ENCODE data around the gene SPTLC3.

SPTLC3 gene

DNA sequence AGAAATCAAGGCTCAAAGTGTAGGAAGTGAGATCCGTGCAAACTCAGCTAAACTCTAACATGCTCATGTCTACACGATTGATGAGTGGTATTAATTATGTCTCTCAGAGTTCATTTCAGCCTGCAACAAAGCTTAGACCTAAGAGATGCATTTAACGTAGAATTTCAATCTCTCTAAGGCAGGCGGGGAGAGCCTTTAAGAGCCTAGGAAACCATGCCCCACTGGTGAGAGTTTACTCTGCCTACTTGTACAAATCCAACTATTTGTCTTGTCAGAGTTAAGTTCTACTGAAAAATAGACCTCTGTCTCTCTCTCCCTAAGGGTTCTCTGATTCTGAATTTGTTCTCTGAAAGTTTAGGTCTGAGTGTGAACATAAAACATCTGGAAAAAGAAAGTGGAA, 100.9 kb downstream of the SPTLC3 start:
- Mint-ChIP-seq H3K27me3 (no peaks in the 10 kb centered on the region), H3K9me3 (no peaks in the 10 kb centered on the region), H3K36me3 (ENCODE audit: low read depth) (no peaks in the 10 kb centered on the region), H3K4me1 (ENCODE audit: low read depth) (no peaks in the 10 kb centered on the region), H3K4me3 (no peak overlapping the region), H3K27ac (no peak overlapping the region)
- intact Hi-C loops (cut with micrococcal nuclease), result no loop called here

DNA sequence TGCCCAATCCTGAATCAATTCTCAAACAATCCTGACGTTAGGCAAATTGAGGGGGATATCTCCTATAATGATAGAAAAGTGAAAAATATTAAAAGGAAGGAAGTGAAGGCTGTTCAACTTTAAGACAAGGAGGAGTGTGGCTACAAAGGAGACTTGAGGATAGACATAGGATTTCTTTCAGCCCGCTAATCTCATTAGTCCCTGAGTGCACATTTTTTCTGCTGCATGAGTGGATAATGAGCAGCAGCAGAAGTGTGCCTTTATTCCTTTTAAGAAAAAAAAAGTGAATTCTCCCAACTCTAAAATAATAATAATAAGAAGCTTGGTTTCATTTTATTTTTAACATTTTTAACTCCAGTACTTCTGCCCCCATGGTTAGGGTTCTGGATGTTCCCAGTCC, 102.0 kb downstream of the SPTLC3 start:
- intact Hi-C loops (cut with micrococcal nuclease), result no loop called here
- H3K4me3 Mint-ChIP-seq, result no peak overlapping the region
- H3K36me3 Mint-ChIP-seq (ENCODE audit: low read depth), result no peaks in the 10 kb centered on the region
- H3K27ac Mint-ChIP-seq, result no peak overlapping the region
- H3K27me3 Mint-ChIP-seq, result no peaks in the 10 kb centered on the region
- H3K4me1 Mint-ChIP-seq (ENCODE audit: low read depth), result no peaks in the 10 kb centered on the region
- no peaks in the 10 kb centered on the region for H3K9me3 Mint-ChIP-seq

DNA sequence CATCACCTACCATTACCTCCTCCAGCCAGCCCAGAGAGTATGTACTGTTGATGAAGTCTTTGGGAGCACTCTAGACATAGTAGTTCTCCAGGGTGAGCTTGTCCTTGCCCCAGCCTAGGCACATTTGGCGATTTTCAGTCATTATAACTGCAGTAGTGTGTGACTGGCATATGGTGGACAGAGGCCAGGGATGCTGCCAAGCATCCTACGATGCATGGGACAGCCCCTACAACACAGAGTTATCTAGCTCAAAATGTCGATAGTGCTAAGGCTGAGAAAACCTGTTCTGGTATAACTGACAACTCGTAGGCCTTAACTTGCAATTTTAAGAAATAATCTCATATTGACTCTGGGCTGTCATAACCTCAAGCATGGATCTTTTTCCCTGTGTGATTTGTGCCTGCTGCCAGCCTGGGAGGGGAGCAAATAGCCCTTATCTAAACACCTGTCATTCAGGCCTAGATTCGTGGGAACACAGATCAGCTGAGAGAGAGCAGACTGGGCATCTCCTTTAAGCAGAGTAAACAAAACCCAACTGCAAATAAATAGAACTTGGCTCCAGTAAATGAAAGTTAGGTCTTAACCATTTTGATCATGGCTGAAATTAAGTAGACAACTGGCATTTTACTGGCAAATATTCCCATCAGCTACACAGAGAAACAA, 102.6 kb downstream of the SPTLC3 start:
- intact Hi-C loops (cut with micrococcal nuclease), result no loop called here
- Mint-ChIP-seq H3K36me3 (ENCODE audit: low read depth) (no peaks in the 10 kb centered on the region), H3K27ac (no peak overlapping the region), H3K4me3 (no peak overlapping the region), H3K9me3 (no peaks in the 10 kb centered on the region), H3K4me1 (ENCODE audit: low read depth) (no peaks in the 10 kb centered on the region), H3K27me3 (no peaks in the 10 kb centered on the region)

DNA sequence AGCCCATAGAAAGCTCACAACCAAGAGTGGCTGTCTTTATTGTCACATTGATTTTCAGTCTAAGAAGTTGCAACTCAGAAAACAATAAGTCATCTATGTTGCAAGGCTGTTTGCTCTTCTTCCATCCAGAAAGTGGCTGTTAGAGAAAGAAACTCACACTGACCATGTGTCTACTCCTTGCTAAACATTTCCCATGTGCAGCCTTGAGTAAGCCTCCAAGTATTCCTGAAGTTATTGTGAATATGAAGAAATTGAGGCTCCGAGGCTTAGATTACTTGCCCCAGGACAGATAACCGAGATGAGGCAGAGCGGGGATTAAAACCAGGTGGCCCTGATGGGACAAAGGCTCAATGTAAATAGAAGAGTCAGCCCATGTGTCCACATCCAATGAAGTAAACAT, 105.0 kb downstream of the SPTLC3 start:
- no peaks in the 10 kb centered on the region for H3K4me1 Mint-ChIP-seq (ENCODE audit: low read depth)
- no peaks in the 10 kb centered on the region for H3K9me3 Mint-ChIP-seq
- no peaks in the 10 kb centered on the region for H3K36me3 Mint-ChIP-seq (ENCODE audit: low read depth)
- intact Hi-C loops (cut with micrococcal nuclease), result no loop called here
- H3K4me3 Mint-ChIP-seq, result no peak overlapping the region
- H3K27ac Mint-ChIP-seq, result no peak overlapping the region
- H3K27me3 Mint-ChIP-seq, result no peaks in the 10 kb centered on the region

DNA sequence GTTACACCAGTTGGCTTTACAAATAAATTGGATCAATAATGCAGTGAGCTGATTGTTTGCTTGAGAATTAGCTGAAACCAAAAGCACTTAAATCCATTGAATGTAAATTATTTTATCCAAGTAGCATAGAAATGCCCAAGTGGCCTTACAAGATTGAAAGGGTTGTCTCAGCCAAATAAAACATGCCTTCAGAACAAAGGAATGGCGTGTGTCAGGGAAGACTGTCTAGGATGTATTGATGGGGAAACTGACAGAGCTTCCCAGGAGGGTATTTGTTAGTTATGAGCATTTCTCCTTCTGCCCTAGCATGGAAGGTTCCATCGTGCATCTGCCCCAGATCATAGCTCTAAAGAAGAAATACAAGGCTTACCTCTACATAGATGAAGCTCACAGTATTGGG, 108.4 kb downstream of the SPTLC3 start:
- Mint-ChIP-seq H3K36me3 (ENCODE audit: low read depth) (no peaks in the 10 kb centered on the region), H3K9me3 (no peaks in the 10 kb centered on the region), H3K4me1 (ENCODE audit: low read depth) (no peaks in the 10 kb centered on the region), H3K27ac (no peak overlapping the region), H3K4me3 (no peak overlapping the region), H3K27me3 (no peaks in the 10 kb centered on the region)
- intact Hi-C loops (cut with micrococcal nuclease), result loop anchor here (5.0 kb wide), 2 partner anchors 655 to 940 kb away; no protein-coding TSS in a partner anchor

DNA sequence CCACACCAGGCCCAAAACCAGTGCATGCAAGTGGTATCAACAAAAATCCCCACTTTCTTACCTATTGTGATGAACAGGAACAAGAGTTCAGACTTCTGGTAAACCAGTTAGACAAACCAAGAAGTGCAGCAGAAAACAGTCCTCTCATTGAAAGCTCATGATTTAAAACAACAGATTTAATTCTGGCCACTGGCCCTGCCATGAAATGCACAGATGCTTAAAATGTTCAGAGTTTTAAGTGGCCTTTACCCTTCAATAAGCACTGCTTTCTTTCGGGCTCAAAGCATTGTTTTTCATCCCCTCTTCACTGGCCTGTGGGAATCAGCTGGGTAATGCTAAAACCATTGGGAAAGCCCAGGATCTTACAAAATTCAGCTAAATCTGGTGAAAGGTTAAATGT, 109.9 kb downstream of the SPTLC3 start:
- intact Hi-C loops (cut with micrococcal nuclease), result loop anchor here (1.0 to 5.0 kb wide), 4 partner anchors 144 to 939 kb away; no protein-coding TSS in a partner anchor
- Mint-ChIP-seq H3K4me1 (ENCODE audit: low read depth) (no peaks in the 10 kb centered on the region), H3K27me3 (no peaks in the 10 kb centered on the region)

DNA sequence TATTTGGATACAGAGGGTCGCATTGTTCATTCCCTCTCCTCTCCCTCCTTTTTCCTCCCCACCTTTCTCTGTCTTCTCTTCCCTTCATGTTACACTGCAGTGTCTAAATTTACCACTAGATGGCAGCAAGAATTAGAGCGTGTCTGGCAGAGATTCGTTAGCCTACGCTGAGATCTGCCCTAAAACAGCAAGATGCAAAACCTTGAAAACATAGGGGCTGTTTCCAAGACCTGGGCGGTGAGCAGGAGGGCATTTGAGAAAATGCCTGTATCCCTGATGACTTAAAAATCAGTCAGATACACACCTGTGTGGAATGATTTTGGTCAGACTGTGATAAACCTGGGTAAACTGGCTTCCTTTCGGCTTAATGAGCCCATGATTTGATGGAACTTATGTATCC, 110.8 kb downstream of the SPTLC3 start:
- H3K4me3 Mint-ChIP-seq, result no peak overlapping the region
- no peak overlapping the region for H3K27ac Mint-ChIP-seq
- intact Hi-C loops (cut with micrococcal nuclease), result loop anchor here (1.0 to 5.0 kb wide), 4 partner anchors 143 to 938 kb away; no protein-coding TSS in a partner anchor
- no peaks in the 10 kb centered on the region for H3K27me3 Mint-ChIP-seq
- H3K36me3 Mint-ChIP-seq (ENCODE audit: low read depth), result no peaks in the 10 kb centered on the region
- no peaks in the 10 kb centered on the region for H3K9me3 Mint-ChIP-seq
- no peaks in the 10 kb centered on the region for H3K4me1 Mint-ChIP-seq (ENCODE audit: low read depth)

More for the DNA sequence above, 109.9 kb downstream of the SPTLC3 start:
- no peak overlapping the region for H3K27ac Mint-ChIP-seq
- no peaks in the 10 kb centered on the region for H3K36me3 Mint-ChIP-seq (ENCODE audit: low read depth)
- no peaks in the 10 kb centered on the region for H3K9me3 Mint-ChIP-seq
- H3K4me3 Mint-ChIP-seq, result no peak overlapping the region

DNA sequence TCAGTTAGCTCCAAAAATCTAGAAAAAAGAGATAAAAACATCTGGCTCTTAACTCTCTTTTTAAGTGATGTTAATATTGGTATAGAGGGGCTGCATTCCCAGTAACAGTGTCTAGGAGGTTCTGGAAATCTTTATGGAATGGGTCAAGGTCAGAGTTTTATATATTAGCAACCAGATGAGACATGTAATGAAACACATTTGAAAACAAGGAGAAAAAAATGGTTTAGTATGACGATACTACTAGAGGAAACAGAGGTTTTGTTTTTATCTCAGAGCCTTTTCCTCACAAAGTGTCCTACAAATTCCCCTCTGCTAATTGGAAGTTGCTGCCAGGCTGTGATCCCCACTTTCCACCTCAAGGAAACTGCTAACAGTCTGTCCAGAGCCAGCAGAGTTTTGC, 111.7 kb downstream of the SPTLC3 start:
- no peaks in the 10 kb centered on the region for H3K9me3 Mint-ChIP-seq
- intact Hi-C loops (cut with micrococcal nuclease), result no loop called here
- no peaks in the 10 kb centered on the region for H3K36me3 Mint-ChIP-seq (ENCODE audit: low read depth)

DNA sequence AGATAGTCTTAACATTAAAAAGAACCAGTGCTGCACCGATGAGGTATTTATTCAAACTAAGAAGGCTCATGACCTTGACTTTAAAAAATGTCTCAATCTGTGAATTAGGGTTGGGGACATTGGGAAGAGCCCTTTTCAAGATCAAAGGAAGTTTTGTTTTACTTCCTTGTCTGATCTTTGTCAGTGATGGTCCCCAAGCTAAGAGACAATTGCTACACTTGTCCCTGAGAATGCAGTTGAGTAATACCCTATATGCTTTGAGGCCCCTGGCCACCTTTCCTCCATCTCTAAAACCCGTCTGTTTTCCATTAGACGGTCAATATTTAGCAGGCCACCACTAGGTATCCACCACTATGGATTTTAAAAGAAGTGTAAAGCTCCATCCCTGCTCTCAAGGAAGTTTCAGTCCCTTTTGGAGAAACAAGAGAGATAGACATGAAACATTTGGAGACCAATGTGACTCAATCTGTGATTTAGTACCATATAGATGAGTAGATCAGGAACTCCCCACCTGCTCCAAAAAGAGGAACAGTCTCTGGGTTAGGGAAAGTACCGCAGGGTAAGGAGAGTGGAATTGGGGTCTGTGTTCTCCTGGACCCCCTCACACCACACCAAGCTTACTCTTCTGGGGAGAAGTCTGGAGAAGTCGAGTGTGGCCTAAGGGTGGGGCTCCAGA, 113.2 kb downstream of the SPTLC3 start:
- intact Hi-C loops (cut with micrococcal nuclease), result no loop called here
- no peaks in the 10 kb centered on the region for H3K36me3 Mint-ChIP-seq (ENCODE audit: low read depth)
- no peaks in the 10 kb centered on the region for H3K9me3 Mint-ChIP-seq
- no peaks in the 10 kb centered on the region for H3K4me1 Mint-ChIP-seq (ENCODE audit: low read depth)
- H3K4me3 Mint-ChIP-seq, result no peak overlapping the region
- no peaks in the 10 kb centered on the region for H3K27me3 Mint-ChIP-seq
- no peak overlapping the region for H3K27ac Mint-ChIP-seq

More for the DNA sequence above, 111.7 kb downstream of the SPTLC3 start:
- Mint-ChIP-seq H3K27ac (no peak overlapping the region), H3K27me3 (no peaks in the 10 kb centered on the region), H3K4me3 (no peak overlapping the region), H3K4me1 (ENCODE audit: low read depth) (no peaks in the 10 kb centered on the region)

DNA sequence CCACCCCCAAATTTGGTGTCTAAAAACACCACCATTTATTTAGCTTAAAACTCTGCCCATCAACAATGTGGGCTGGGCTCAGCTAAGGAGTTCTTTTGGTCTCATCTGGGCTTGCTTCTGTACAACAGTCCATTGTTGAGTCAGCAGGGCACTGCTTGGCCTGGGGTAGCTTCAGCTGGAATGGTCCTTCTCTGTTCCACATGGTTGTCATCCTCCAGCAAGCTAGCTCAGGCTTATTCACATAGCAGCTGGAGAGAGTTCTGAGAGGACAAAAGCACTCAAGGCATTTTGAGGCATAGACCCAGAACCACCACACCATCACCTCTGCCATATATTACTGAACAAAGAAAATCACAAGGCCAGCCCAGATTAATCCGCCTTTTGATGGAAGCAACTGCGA, 116.7 kb downstream of the SPTLC3 start:
- intact Hi-C loops (cut with micrococcal nuclease), result no loop called here
- H3K27me3 Mint-ChIP-seq, result no peaks in the 10 kb centered on the region
- no peak overlapping the region for H3K4me3 Mint-ChIP-seq
- no peaks in the 10 kb centered on the region for H3K4me1 Mint-ChIP-seq (ENCODE audit: low read depth)
- no peaks in the 10 kb centered on the region for H3K36me3 Mint-ChIP-seq (ENCODE audit: low read depth)
- H3K27ac Mint-ChIP-seq, result no peak overlapping the region
- H3K9me3 Mint-ChIP-seq, result no peaks in the 10 kb centered on the region

DNA sequence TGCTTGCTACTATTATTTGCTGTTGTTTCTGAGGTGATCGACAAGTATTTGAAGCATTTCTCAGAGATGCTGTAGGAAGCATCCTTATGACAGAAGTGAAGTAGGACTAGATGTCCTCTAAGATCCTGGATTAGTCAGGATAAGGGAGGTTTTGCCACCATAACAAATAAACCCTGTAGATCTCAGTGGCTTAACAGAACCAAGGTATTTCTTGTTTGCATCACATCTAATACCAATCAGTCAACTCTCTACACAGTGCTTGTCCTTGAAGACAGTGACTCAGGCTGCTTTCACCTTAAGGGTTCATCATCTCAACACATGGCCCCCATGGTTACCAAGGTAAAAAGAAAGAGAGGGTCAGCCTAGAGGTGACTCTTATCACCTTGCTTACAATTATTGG, 119.4 kb downstream of the SPTLC3 start:
- no peaks in the 10 kb centered on the region for H3K36me3 Mint-ChIP-seq (ENCODE audit: low read depth)
- intact Hi-C loops (cut with micrococcal nuclease), result no loop called here
- H3K4me3 Mint-ChIP-seq, result no peak overlapping the region
- peaks cover 7% of the 10 kb centered on the region for H3K27me3 Mint-ChIP-seq
- H3K27ac Mint-ChIP-seq, result no peak overlapping the region
- no peaks in the 10 kb centered on the region for H3K9me3 Mint-ChIP-seq
- peaks cover 13% of the 10 kb centered on the region for H3K4me1 Mint-ChIP-seq (ENCODE audit: low read depth)

DNA sequence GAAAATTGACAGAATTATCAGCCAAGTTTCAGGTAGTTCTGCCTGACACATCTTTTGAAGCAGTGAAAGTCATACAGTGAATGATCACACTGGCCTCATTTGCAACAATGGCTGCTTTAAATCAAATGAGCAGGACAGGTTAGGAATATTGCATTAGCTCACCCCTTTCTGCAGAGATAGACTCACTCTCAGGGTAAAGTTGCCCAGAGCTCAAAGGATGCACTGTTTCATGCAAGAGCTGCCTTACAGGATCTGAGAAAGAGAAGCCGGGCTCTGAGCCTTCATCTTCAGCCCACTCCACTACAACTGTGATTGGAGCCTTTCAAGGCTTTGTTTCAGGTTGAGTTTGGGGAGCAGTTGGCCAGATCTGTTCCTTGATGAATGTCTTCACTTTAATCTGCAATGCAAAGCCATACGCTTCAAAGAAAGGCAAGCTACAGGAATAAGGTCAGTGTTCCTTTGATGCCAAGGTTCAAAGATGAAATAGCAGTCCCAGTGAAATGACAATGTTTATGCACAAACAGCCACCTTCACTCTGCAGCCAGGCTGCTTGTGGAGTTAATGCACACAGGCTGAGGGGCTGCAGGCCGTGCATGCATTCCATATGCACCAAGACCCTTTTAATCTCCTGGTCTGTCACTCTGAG, 121.4 kb downstream of the SPTLC3 start:
- Mint-ChIP-seq H3K9me3 (no peaks in the 10 kb centered on the region), H3K4me1 (ENCODE audit: low read depth) (peaks cover 13% of the 10 kb centered on the region), H3K36me3 (ENCODE audit: low read depth) (no peaks in the 10 kb centered on the region), H3K4me3 (no peak overlapping the region), H3K27me3 (peaks cover 7% of the 10 kb centered on the region), H3K27ac (no peak overlapping the region)
- intact Hi-C loops (cut with micrococcal nuclease), result no loop called here

DNA sequence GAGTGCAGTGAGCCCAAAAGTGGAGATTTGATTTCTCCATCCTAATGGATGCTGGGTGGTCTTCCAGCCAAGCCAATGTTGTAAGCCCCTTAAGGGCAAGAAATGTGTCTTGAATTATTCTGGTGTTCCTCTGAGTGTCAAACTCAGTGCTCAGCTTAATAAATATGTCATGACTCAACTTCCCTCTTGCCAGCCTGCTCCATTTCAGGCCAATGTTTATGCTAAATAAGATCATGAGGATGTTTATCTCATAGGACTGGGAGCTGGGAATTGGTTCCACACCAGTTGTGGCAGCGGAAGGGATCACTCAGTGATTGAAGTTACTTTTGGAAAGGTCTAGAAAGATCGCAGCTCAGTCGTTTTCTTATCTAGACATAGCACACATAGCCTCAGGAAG, 121.9 kb downstream of the SPTLC3 start:
- no peaks in the 10 kb centered on the region for H3K9me3 Mint-ChIP-seq
- no peaks in the 10 kb centered on the region for H3K36me3 Mint-ChIP-seq (ENCODE audit: low read depth)
- H3K27ac Mint-ChIP-seq, result no peak overlapping the region
- no peak overlapping the region for H3K4me3 Mint-ChIP-seq
- intact Hi-C loops (cut with micrococcal nuclease), result no loop called here
- peaks cover 7% of the 10 kb centered on the region for H3K27me3 Mint-ChIP-seq
- peaks cover 13% of the 10 kb centered on the region for H3K4me1 Mint-ChIP-seq (ENCODE audit: low read depth)

DNA sequence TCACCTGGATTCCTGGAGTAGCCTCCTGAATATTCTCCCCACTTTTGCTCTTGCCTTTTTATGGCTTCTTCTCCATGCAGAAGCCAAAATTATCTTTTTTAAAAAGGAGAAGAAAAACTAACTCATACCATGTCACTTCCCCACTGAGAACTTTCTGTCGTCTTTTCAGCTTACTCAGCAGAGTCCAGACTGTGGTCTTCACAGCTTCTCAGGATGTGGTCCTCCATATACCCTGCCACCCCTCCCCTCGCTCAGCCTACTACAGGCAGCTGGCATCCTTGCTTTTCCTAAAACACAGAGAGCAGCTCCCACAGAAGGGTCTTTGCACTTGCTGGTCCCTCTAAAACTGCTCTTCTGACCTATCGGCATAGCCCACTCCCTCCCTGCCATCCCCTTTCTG, 122.9 kb downstream of the SPTLC3 start:
- H3K27ac Mint-ChIP-seq, result peak overlapping the region; percentile 56
- H3K4me1 Mint-ChIP-seq (ENCODE audit: low read depth), result peaks cover 13% of the 10 kb centered on the region
- no peaks in the 10 kb centered on the region for H3K36me3 Mint-ChIP-seq (ENCODE audit: low read depth)
- intact Hi-C loops (cut with micrococcal nuclease), result no loop called here
- peaks cover 7% of the 10 kb centered on the region for H3K27me3 Mint-ChIP-seq
- H3K9me3 Mint-ChIP-seq, result no peaks in the 10 kb centered on the region
- no peak overlapping the region for H3K4me3 Mint-ChIP-seq

Data from dendritic cell treated with granulocyte-macrophage colony-stimulating factor and Interleukin-4, amounts not matched to agents 40 ng/mL and 50 ng/mL, for 4 days (primary cell).